Measurements from ENCODE around the gene CASP14.

GRCh38 chr19:15035795-15036311 lies 13.4 kb upstream of the CASP14 start:
- TF ChIP-seq FOXM1 (IDR thresholded peaks at IDR 0.05; ENCODE audit: borderline replicate concordance) (no peak), BHLHE40 (IDR thresholded peaks at IDR 0.05; ENCODE audit: borderline replicate concordance) (no peak), HDGF (IDR thresholded peaks at IDR 0.05; ENCODE audit: borderline replicate concordance) (no peak), ZNF384 (IDR thresholded peaks at IDR 0.05) (no peak), NFRKB (IDR thresholded peaks at IDR 0.05) (no peak), FOXK2 (IDR thresholded peaks at IDR 0.05) (no peak), SP1 (IDR thresholded peaks at IDR 0.05) (no peak), SUZ12 (IDR thresholded peaks at IDR 0.05) (no peak), CTBP1 (IDR thresholded peaks at IDR 0.05; ENCODE audit: borderline replicate concordance) (no peak), ELF4 (IDR thresholded peaks at IDR 0.05) (no peak), PKNOX1 (IDR thresholded peaks at IDR 0.05) (no peak)
